ENCODE measurements around the gene SLC19A1. TPM values are rescaled to one million over a fixed set of nuclear protein-coding genes. Genes with fewer than 3 reads are reported as not detected.

SLC19A1 gene
- total RNA-seq, 2 donors from 2014 or later = 10.8 to 13.7 TPM

- Mint-ChIP-seq H3K27me3 (no peaks in the 10 kb centered on the region), H3K36me3 (ENCODE audit: low read depth) (peaks cover 4% of the 10 kb centered on the region), H3K27ac (no peak overlapping the region), H3K4me3 (no peak overlapping the region), H3K4me1 (peaks cover 14% of the 10 kb centered on the region)
- H3K9me3 ChIP-seq (ENCODE audit: control insufficient read depth, low read length, poor library complexity, severe bottlenecking) = no peaks in the 10 kb centered on the region
- DNase-seq = no peak
- ATAC-seq = no peak
Measured at GRCh38 chr21:45472445-45473365, 69.5 kb downstream of the SLC19A1 start.

- DNase-seq (no peak), ATAC-seq (no peak)
- no peak overlapping the region for H3K4me3 Mint-ChIP-seq
- H3K9me3 ChIP-seq (ENCODE audit: control insufficient read depth, low read length, poor library complexity, severe bottlenecking) = no peaks in the 10 kb centered on the region
- peaks cover 7% of the 10 kb centered on the region for H3K36me3 Mint-ChIP-seq (ENCODE audit: low read depth)
- H3K27ac Mint-ChIP-seq = no peak overlapping the region
- no peaks in the 10 kb centered on the region for H3K27me3 Mint-ChIP-seq
- H3K4me1 Mint-ChIP-seq = peaks cover 12% of the 10 kb centered on the region
Measured at GRCh38 chr21:45471525-45472221, 70.6 kb downstream of the SLC19A1 start.

- peaks cover 3% of the 10 kb centered on the region for H3K36me3 Mint-ChIP-seq (ENCODE audit: low read depth)
- peaks cover 8% of the 10 kb centered on the region for H3K4me1 Mint-ChIP-seq
- H3K9me3 ChIP-seq (ENCODE audit: control insufficient read depth, low read length, poor library complexity, severe bottlenecking) = no peaks in the 10 kb centered on the region
- no peak overlapping the region for H3K4me3 Mint-ChIP-seq
- DNase-seq (no peak), ATAC-seq (peak; percentile 73)
- no peaks in the 10 kb centered on the region for H3K27me3 Mint-ChIP-seq
- H3K27ac Mint-ChIP-seq = peak overlapping the region; percentile 8
Measured at GRCh38 chr21:45470773-45471524, 71.3 kb downstream of the SLC19A1 start.

- no peak overlapping the region for H3K4me3 Mint-ChIP-seq
- peaks cover 8% of the 10 kb centered on the region for H3K4me1 Mint-ChIP-seq
- peak overlapping the region; percentile 8 for H3K27ac Mint-ChIP-seq
- H3K9me3 ChIP-seq (ENCODE audit: control insufficient read depth, low read length, poor library complexity, severe bottlenecking) = no peaks in the 10 kb centered on the region
- DNase-seq (no peak), ATAC-seq (no peak)
- peaks cover 6% of the 10 kb centered on the region for H3K27me3 Mint-ChIP-seq
- peaks cover 3% of the 10 kb centered on the region for H3K36me3 Mint-ChIP-seq (ENCODE audit: low read depth)
Measured at GRCh38 chr21:45470087-45470515, 72.1 kb downstream of the SLC19A1 start.

- ATAC-seq (no peak), DNase-seq (no peak)
- H3K9me3 ChIP-seq (ENCODE audit: control insufficient read depth, low read length, poor library complexity, severe bottlenecking) = no peaks in the 10 kb centered on the region
- no peak overlapping the region for H3K27ac Mint-ChIP-seq
- peaks cover 8% of the 10 kb centered on the region for H3K4me1 Mint-ChIP-seq
- H3K27me3 Mint-ChIP-seq = peaks cover 12% of the 10 kb centered on the region
- H3K36me3 Mint-ChIP-seq (ENCODE audit: low read depth) = peaks cover 3% of the 10 kb centered on the region
- H3K4me3 Mint-ChIP-seq = no peak overlapping the region
Measured at GRCh38 chr21:45469273-45470086, 72.8 kb downstream of the SLC19A1 start.

DNA sequence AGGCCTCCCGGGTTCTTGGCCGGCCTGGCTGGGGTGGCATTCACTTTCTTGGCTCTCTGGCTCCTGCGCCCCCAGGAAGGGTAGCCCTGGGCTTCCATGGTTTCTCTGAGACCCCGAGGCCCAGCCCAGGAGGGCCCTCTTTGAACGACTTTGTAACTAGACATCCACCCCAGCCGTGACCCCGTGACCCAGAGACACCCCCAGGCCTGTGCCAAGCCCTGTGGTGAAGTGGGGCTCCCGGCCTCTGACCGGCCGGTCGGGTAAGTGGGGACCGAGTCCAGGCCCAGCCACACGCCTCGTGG, 73.3 kb downstream of the SLC19A1 start:
- H3K4me3 Mint-ChIP-seq = no peak overlapping the region
- peaks cover 4% of the 10 kb centered on the region for H3K4me1 Mint-ChIP-seq

DNA sequence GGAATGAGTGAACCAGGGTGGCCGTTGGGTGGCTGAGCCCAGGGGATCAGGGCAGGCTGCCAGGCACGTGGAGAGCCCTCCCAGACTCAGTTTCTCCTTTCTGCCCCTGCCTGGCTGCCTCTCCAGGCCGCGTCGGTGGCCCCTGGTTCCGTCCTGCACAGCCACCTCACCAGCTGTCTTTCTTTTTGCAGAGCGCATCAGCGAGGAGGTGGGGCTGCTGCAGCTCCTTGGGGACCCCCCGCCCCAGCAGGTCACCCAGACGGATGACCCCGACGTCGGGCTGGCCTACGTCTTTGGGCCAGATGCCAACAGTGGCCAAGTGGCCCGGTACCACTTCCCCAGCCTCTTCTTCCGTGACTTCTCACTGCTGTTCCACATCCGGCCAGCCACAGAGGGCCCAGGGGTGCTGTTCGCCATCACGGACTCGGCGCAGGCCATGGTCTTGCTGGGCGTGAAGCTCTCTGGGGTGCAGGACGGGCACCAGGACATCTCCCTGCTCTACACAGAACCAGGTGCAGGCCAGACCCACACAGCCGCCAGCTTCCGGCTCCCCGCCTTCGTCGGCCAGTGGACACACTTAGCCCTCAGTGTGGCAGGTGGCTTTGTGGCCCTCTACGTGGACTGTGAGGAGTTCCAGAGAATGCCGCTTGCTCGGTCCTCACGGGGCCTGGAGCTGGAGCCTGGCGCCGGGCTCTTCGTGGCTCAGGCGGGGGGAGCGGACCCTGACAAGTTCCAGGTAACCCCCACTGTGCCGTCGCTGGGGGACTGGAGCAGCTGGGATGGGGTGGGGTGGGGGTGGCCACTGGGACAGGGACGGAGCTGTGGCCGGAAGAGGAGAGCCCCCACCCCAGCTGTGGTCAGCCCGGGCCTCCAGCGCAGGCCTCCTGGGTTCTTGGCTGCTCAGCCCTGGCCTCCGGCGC, 73.9 kb downstream of the SLC19A1 start:
- DNase-seq = no peak
- Mint-ChIP-seq H3K36me3 (ENCODE audit: low read depth) (peaks cover 3% of the 10 kb centered on the region), H3K4me3 (no peak overlapping the region)

More for the DNA sequence above, 73.3 kb downstream of the SLC19A1 start:
- DNase-seq (no peak), ATAC-seq (no peak)
- Mint-ChIP-seq H3K27ac (no peak overlapping the region), H3K36me3 (ENCODE audit: low read depth) (peaks cover 3% of the 10 kb centered on the region), H3K27me3 (peaks cover 14% of the 10 kb centered on the region)
- H3K9me3 ChIP-seq (ENCODE audit: control insufficient read depth, low read length, poor library complexity, severe bottlenecking) = no peaks in the 10 kb centered on the region

GRCh38 chr21:45467221-45467779, 74.9 kb downstream of the SLC19A1 start:
- Mint-ChIP-seq H3K36me3 (ENCODE audit: low read depth) (peaks cover 3% of the 10 kb centered on the region), H3K4me3 (no peak overlapping the region), H3K27ac (no peak overlapping the region), H3K27me3 (peaks cover 20% of the 10 kb centered on the region), H3K4me1 (peaks cover 4% of the 10 kb centered on the region)
- ATAC-seq (no peak), DNase-seq (no peak)
- H3K9me3 ChIP-seq (ENCODE audit: control insufficient read depth, low read length, poor library complexity, severe bottlenecking) = no peaks in the 10 kb centered on the region

More for the DNA sequence above, 73.9 kb downstream of the SLC19A1 start:
- no peak overlapping the region for H3K27ac Mint-ChIP-seq
- H3K4me1 Mint-ChIP-seq = peaks cover 4% of the 10 kb centered on the region
- no peaks in the 10 kb centered on the region for H3K9me3 ChIP-seq (ENCODE audit: control insufficient read depth, low read length, poor library complexity, severe bottlenecking)
- ATAC-seq = no peak
- H3K27me3 Mint-ChIP-seq = peaks cover 19% of the 10 kb centered on the region

GRCh38 chr21:45466330-45467220, 75.7 kb downstream of the SLC19A1 start:
- Mint-ChIP-seq H3K4me1 (peaks cover 4% of the 10 kb centered on the region), H3K27ac (no peak overlapping the region), H3K36me3 (ENCODE audit: low read depth) (peaks cover 3% of the 10 kb centered on the region), H3K4me3 (no peak overlapping the region), H3K27me3 (peaks cover 20% of the 10 kb centered on the region)
- H3K9me3 ChIP-seq (ENCODE audit: control insufficient read depth, low read length, poor library complexity, severe bottlenecking) = no peaks in the 10 kb centered on the region
- ATAC-seq (no peak), DNase-seq (no peak)

DNA sequence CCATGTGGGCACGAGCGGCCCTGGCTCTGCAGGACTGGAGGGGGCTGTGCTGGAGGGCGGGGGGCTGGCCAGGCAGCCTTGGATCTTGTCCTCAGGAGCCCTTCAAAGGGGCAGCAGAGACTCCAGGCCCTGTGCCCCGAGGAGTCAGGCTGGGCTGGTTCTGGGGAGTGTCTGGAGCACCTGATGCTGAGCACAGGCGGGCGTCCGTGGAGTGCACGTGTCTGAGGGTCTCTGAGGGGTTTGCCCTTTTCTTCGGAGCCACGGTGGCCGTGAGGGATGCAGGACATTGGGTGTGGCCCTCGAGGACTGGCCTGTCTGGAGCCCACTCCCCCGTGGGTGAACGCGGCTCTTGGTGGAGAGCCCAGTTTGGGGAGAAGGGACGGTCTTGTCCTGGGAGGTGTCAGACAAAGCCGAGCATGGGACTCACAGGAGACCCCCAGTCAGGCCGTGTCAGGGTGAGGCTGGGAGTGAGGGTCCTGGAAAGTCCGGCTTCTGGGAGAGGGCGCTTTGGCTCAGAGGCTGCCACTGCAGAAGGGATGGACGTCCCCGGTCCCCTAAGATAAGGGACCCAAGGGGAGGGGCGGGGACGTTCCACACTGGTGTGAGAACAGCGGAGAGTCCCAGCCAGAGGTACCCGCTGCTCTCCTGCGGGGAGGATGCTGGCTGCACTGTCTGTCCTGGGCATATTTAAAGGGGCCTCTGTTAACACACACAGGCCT, 76.5 kb downstream of the SLC19A1 start:
- peaks cover 20% of the 10 kb centered on the region for H3K27me3 Mint-ChIP-seq
- no peak for DNase-seq

More for the DNA sequence above, 76.5 kb downstream of the SLC19A1 start:
- no peaks in the 10 kb centered on the region for H3K9me3 ChIP-seq (ENCODE audit: control insufficient read depth, low read length, poor library complexity, severe bottlenecking)
- peaks cover 3% of the 10 kb centered on the region for H3K36me3 Mint-ChIP-seq (ENCODE audit: low read depth)
- H3K4me1 Mint-ChIP-seq = no peaks in the 10 kb centered on the region
- no peak for ATAC-seq
- no peak overlapping the region for H3K4me3 Mint-ChIP-seq
- no peak overlapping the region for H3K27ac Mint-ChIP-seq

All from T-helper 17 cell (primary cell).